HCEC 1CT (cell line): ENCODE data around the gene GAR1.
"Not testable (repeated sequence)": the region's sequence is repeated elsewhere in the genome, so short reads cannot be mapped to it uniquely, and the experiment has no call there.

Experiments used
- DNase-seq: peaks from one replicate; pipeline ENCODE4 v3.0.0-alpha.2; 2017

The GAR1 gene

GRCh38 chr4:109815151-109816081 is at the start of gene GAR1:
GAR1 (plus strand) TSS chr4:109815762; CDS start chr4:109816165, 403 bp downstream.
- peak; percentile 84 for DNase-seq

GRCh38 chr4:109782092-109782491 is 33.5 kb upstream of the GAR1 start:
- not testable (repeated sequence) for DNase-seq

GRCh38 chr4:109786846-109787245 is 28.7 kb upstream of the GAR1 start:
- DNase-seq = no peak

GRCh38 chr4:109787807-109788206 is 27.8 kb upstream of the GAR1 start:
- DNase-seq = no peak

- no peak for DNase-seq
Measured at GRCh38 chr4:109795059-109795458, 20.5 kb upstream of the GAR1 start.

GRCh38 chr4:109798866-109799265 is 16.7 kb upstream of the GAR1 start:
- DNase-seq = no peak

GRCh38 chr4:109801099-109801789 is 14.3 kb upstream of the GAR1 start:
- DNase-seq = no peak

- peak; percentile 1 for DNase-seq
Measured at GRCh38 chr4:109801895-109802319, 13.7 kb upstream of the GAR1 start, which contains the start of gene CFI. CFI (minus strand) TSS chr4:109801999; CDS start chr4:109801971, 28 bp downstream.

GRCh38 chr4:109803924-109804571 is 11.5 kb upstream of the GAR1 start:
- peak; percentile 9 for DNase-seq

GRCh38 chr4:109809655-109810054 is 5.9 kb upstream of the GAR1 start:
- DNase-seq = no peak

- DNase-seq = no peak
Measured at GRCh38 chr4:109810552-109811387, 4.8 kb upstream of the GAR1 start.

- no peak for DNase-seq
Measured at GRCh38 chr4:109811707-109812106, 3.9 kb upstream of the GAR1 start.

GRCh38 chr4:109816082-109816442 is 500 bp downstream of the GAR1 start:
- no peak for DNase-seq

- no peak for DNase-seq
Measured at GRCh38 chr4:109816894-109817293, 1.3 kb downstream of the GAR1 start.

GRCh38 chr4:109818268-109818667 is 2.7 kb downstream of the GAR1 start:
- DNase-seq = no peak

GRCh38 chr4:109820563-109820962 is 5.0 kb downstream of the GAR1 start:
- no peak for DNase-seq

GRCh38 chr4:109821185-109821584 is 5.6 kb downstream of the GAR1 start:
- no peak for DNase-seq

- DNase-seq = peak; percentile 15
Measured at GRCh38 chr4:109826719-109827118, 11.2 kb downstream of the GAR1 start.

- no peak for DNase-seq
Measured at GRCh38 chr4:109827672-109828071, 12.1 kb downstream of the GAR1 start, which contains the start of gene RRH. RRH (plus strand) TSS chr4:109827972; CDS start chr4:109828028, 56 bp downstream.

GRCh38 chr4:109833756-109834155 is 18.2 kb downstream of the GAR1 start:
- DNase-seq = no peak

GRCh38 chr4:109836985-109837384 is 21.4 kb downstream of the GAR1 start:
- no peak for DNase-seq

GRCh38 chr4:109846395-109847098 is 31.0 kb downstream of the GAR1 start:
- no peak for DNase-seq
